K562 (cell line): ENCODE results near the gene SPHK1. TPM values are rescaled to one million over a fixed set of nuclear protein-coding genes. Genes with fewer than 3 reads are reported as not detected.

Experiments used
- BDP1 ChIP-seq: IDR thresholded peaks from 3 replicates; pipeline ENCODE4 v1.6.1; 2011; ENCODE audit not compliant: insufficient read length, insufficient read depth
- ETS2 ChIP-seq: IDR thresholded peaks from 2 replicates; pipeline ENCODE4 v1.6.1; 2016; ENCODE audit warnings: borderline replicate concordance, missing genetic modification characterization, mild to moderate bottlenecking, moderate library complexity, missing compliant biosample characterization; ENCODE audit not compliant: poor library complexity, severe bottlenecking
- JUNB ChIP-seq: fragments of 450-650 bp; formaldehyde crosslinking; conservative IDR thresholded peaks from 2 replicates; pipeline ENCODE4 v1.4.0; 2020; ENCODE audit warnings: mild to moderate bottlenecking
- L3MBTL2 ChIP-seq: fragments of 450-650 bp; IDR thresholded peaks from 2 replicates; pipeline ENCODE4 v1.6.1; 2016; ENCODE audit warnings: mild to moderate bottlenecking, moderate library complexity
- NR1H2 ChIP-seq: sonication (generic); formaldehyde crosslinking; IDR thresholded peaks from 2 replicates; pipeline ENCODE4 v1.4.0; 2020; ENCODE audit warnings: mild to moderate bottlenecking, missing genetic modification reagents
- POLR2AphosphoS2 ChIP-seq: IDR thresholded peaks from 2 replicates; pipeline ENCODE4 v1.6.1; 2012; ENCODE audit warnings: low read length, improper control_type of control experiment
- PTBP1 ChIP-seq: fragments of 200-400 bp; formaldehyde crosslinking; IDR thresholded peaks from 2 replicates; pipeline ENCODE4 v1.6.1; 2017; ENCODE audit warnings: low read depth, low read length
- TAL1 ChIP-seq: fragments of 450-650 bp; IDR thresholded peaks from 2 replicates; pipeline ENCODE4 v1.6.1; 2016; ENCODE audit warnings: mild to moderate bottlenecking
- TRIM24 ChIP-seq, 2 experiments: fragments of 450-650 bp; IDR thresholded peaks; 2 replicates each; pipeline ENCODE4 v1.6.1; 2016
- ZBTB12 ChIP-seq: fragments of 250-450 bp; sonication (Bioruptor Pico); IDR thresholded peaks from 2 replicates; pipeline ENCODE4 v1.4.0; 2020
- ZFP30 ChIP-seq: fragments of 250-450 bp; sonication (Bioruptor Pico); IDR thresholded peaks from 2 replicates; pipeline ENCODE4 v1.8.0; 2022; ENCODE audit warnings: moderate library complexity, mild to moderate bottlenecking, inconsistent platforms, borderline replicate concordance
- ZNF408 ChIP-seq: fragments of 250-450 bp; sonication (Bioruptor Pico); IDR thresholded peaks from 2 replicates; pipeline ENCODE4 v1.4.0; 2020; ENCODE audit warnings: low read depth, mild to moderate bottlenecking, moderate library complexity
- ZNF639 ChIP-seq, 2 experiments: fragments of 200-800 bp in 1 of 2; sonication (Bioruptor generic) in 1 of 2; sonication (generic) in 1 of 2; formaldehyde crosslinking in 1 of 2; IDR thresholded peaks in 1 of 2; conservative IDR thresholded peaks in 1 of 2; 2 replicates each; pipeline versions ENCODE4 v1.5.0 to v1.6.1; 2016 to 2020; ENCODE audit warnings: missing compliant biosample characterization in 1 of 2, missing genetic modification characterization in 1 of 2, missing genetic modification reagents in 1 of 2
- ZNF695 ChIP-seq: fragments of 450-650 bp; formaldehyde crosslinking; IDR thresholded peaks from 2 replicates; pipeline ENCODE4 v1.4.0; 2020; ENCODE audit warnings: mild to moderate bottlenecking, moderate library complexity
- ZNF77 ChIP-seq: fragments of 250-450 bp; sonication (Bioruptor Pico); IDR thresholded peaks from 2 replicates; pipeline ENCODE4 v1.5.0; 2020
- polyA plus RNA-seq, 8 experiments: library from polyadenylated mRNA; depleted of rRNA in 4 of 8; stranded (reverse) in 5 of 8; unstranded in 3 of 8; fragments of >200 nt; fragmentation: Nextera tagmentation in 2 of 8; fragmentation: Illumina TruSeq in 1 of 8; extraction: Ambion mirVana in 2 of 8; extraction: Trizol in 1 of 8; gene quantifications; 2 replicates each; pipeline versions ENCODE4 v1.2.1 to v1.2.3, GENCODE V29; 2011 to 2014; ENCODE audit warnings: inconsistent platforms in 1 of 8, missing spikeins in 1 of 8
- total RNA-seq, 7 experiments: library from RNA; depleted of rRNA in 6 of 7; stranded (reverse); fragments of >200 nt in 6 of 7; fragmentation: Illumina TruSeq in 2 of 7; extraction: Trizol in 2 of 7; gene quantifications; 2 replicates each; pipeline versions ENCODE4 v1.2.1 to v1.2.3, GENCODE V29; 2011 to 2021; ENCODE audit warnings: low replicate concordance in 1 of 7
- TF ChIP-seq, protein P1 (sequence below): sonication (generic); formaldehyde crosslinking; IDR thresholded peaks from 2 replicates; pipeline ENCODE4 v1.8.1; 2023; ENCODE audit warnings: missing genetic modification reagents, mild to moderate bottlenecking, borderline replicate concordance
- TF ChIP-seq, protein P2 (sequence below): fragments of 450-650 bp; IDR thresholded peaks from one replicate; pipeline ENCODE4 v1.6.1; 2018; ENCODE audit warnings: mild to moderate bottlenecking, moderate library complexity; ENCODE audit not compliant: partially characterized antibody

SPHK1 gene
- total and polyA plus RNA-seq, 9 of the 15 experiments (the other 6 are each of a cell fraction or from before 2014, with no cell fraction given): 0.21 to 60.3 (median 14.5) TPM

GRCh38 chr17:76405967-76406647, 21.7 kb downstream of the SPHK1 start (continued):
- TF ChIP-seq TRIM24 (IDR thresholded peaks at IDR 0.05) (peak; percentile 97 to 98), ZBTB12 (peak; percentile 40; the same call in 1 of the 2 replicates), BDP1 (no peak), JUNB (CRISPR knock-in tag) (no peak), TAL1 (peak; percentile 100), ZNF408 (CRISPR knock-in tag) (no peak), NR1H2 (CRISPR knock-in tag) (peak; percentile 94), ZFP30 (CRISPR knock-in tag) (no peak), ETS2 (tag) (no peak), ZNF639 (CRISPR knock-in tag; conservative IDR thresholded peaks at IDR 0.05 in 1 of 2, IDR thresholded peaks at IDR 0.05 in 1 of 2) (peak in 1 of 2 experiments; percentile 96; a peak in 2 of 4 replicates), PTBP1 (peak; percentile 84; the same call in 1 of the 2 replicates), ZNF77 (CRISPR knock-in tag) (no peak), L3MBTL2 (peak; percentile 86), ZNF695 (CRISPR knock-in tag) (no peak), POLR2AphosphoS2 (no peak)
- TF ChIP-seq, protein P1, sequence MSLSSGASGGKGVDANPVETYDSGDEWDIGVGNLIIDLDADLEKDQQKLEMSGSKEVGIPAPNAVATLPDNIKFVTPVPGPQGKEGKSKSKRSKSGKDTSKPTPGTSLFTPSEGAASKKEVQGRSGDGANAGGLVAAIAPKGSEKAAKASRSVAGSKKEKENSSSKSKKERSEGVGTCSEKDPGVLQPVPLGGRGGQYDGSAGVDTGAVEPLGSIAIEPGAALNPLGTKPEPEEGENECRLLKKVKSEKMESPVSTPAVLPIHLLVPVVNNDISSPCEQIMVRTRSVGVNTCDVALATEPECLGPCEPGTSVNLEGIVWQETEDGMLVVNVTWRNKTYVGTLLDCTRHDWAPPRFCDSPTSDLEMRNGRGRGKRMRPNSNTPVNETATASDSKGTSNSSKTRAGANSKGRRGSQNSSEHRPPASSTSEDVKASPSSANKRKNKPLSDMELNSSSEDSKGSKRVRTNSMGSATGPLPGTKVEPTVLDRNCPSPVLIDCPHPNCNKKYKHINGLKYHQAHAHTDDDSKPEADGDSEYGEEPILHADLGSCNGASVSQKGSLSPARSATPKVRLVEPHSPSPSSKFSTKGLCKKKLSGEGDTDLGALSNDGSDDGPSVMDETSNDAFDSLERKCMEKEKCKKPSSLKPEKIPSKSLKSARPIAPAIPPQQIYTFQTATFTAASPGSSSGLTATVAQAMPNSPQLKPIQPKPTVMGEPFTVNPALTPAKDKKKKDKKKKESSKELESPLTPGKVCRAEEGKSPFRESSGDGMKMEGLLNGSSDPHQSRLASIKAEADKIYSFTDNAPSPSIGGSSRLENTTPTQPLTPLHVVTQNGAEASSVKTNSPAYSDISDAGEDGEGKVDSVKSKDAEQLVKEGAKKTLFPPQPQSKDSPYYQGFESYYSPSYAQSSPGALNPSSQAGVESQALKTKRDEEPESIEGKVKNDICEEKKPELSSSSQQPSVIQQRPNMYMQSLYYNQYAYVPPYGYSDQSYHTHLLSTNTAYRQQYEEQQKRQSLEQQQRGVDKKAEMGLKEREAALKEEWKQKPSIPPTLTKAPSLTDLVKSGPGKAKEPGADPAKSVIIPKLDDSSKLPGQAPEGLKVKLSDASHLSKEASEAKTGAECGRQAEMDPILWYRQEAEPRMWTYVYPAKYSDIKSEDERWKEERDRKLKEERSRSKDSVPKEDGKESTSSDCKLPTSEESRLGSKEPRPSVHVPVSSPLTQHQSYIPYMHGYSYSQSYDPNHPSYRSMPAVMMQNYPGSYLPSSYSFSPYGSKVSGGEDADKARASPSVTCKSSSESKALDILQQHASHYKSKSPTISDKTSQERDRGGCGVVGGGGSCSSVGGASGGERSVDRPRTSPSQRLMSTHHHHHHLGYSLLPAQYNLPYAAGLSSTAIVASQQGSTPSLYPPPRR: peak; percentile 99
- TF ChIP-seq, protein P2, sequence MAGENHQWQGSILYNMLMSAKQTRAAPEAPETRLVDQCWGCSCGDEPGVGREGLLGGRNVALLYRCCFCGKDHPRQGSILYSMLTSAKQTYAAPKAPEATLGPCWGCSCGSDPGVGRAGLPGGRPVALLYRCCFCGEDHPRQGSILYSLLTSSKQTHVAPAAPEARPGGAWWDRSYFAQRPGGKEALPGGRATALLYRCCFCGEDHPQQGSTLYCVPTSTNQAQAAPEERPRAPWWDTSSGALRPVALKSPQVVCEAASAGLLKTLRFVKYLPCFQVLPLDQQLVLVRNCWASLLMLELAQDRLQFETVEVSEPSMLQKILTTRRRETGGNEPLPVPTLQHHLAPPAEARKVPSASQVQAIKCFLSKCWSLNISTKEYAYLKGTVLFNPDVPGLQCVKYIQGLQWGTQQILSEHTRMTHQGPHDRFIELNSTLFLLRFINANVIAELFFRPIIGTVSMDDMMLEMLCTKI: no peak
